AG09309 (cell line): ENCODE results near the gene PPP2R5A.
A peak's percentile ranks its signal among the peaks of the same experiment; 100 is the strongest.

Source experiments
- DNase-seq: peaks from one replicate; pipeline ENCODE4 v3.0.0-alpha.2; 2010; ENCODE audit warnings: low read depth
- H3K4me3 ChIP-seq: 2 replicates; pipeline ENCODE4 v1.5.1; 2011; ENCODE audit warnings: mild to moderate bottlenecking, low read depth, low read length, moderate library complexity; ENCODE audit not compliant: control insufficient read depth
- CTCF ChIP-seq: IDR thresholded peaks from 2 replicates; pipeline ENCODE4 v1.5.1; 2011; ENCODE audit warnings: mild to moderate bottlenecking, low read depth, low read length, inconsistent platforms; ENCODE audit not compliant: insufficient read depth, control insufficient read depth; ENCODE audit errors: missing control alignments

PPP2R5A gene

GRCh38 chr1:212309967-212310366, 24.8 kb downstream of the PPP2R5A start:
- no peak for DNase-seq
- no peak for TF ChIP-seq CTCF
- no peak overlapping the region for H3K4me3 ChIP-seq

- TF ChIP-seq CTCF, result no peak
Observed at GRCh38 chr1:212310383-212310782, 25.2 kb downstream of the PPP2R5A start.

GRCh38 chr1:212311836-212312497, 26.8 kb downstream of the PPP2R5A start:
- no peak for DNase-seq
- no peak overlapping the region for H3K4me3 ChIP-seq
- TF ChIP-seq CTCF, result no peak

More at GRCh38 chr1:212310383-212310782, 25.2 kb downstream of the PPP2R5A start:
- DNase-seq, result no peak
- H3K4me3 ChIP-seq, result no peak overlapping the region

- H3K4me3 ChIP-seq, result no peak overlapping the region
- peak; percentile 67 for DNase-seq
Observed at GRCh38 chr1:212313616-212314015, 28.4 kb downstream of the PPP2R5A start.

GRCh38 chr1:212315184-212315583, 30.0 kb downstream of the PPP2R5A start:
- no peak for TF ChIP-seq CTCF
- no peak overlapping the region for H3K4me3 ChIP-seq
- DNase-seq, result no peak

More at GRCh38 chr1:212313616-212314015, 28.4 kb downstream of the PPP2R5A start:
- TF ChIP-seq CTCF, result no peak

GRCh38 chr1:212315907-212316306, 30.7 kb downstream of the PPP2R5A start:
- TF ChIP-seq CTCF, result peak; percentile 41
- no peak for DNase-seq
- H3K4me3 ChIP-seq, result no peak overlapping the region
